Measurements from ENCODE around the gene RXRA.
"Not testable (repeated sequence)": the region's sequence is repeated elsewhere in the genome, so short reads cannot be mapped to it uniquely, and the experiment has no call there.

Gene RXRA

DNA sequence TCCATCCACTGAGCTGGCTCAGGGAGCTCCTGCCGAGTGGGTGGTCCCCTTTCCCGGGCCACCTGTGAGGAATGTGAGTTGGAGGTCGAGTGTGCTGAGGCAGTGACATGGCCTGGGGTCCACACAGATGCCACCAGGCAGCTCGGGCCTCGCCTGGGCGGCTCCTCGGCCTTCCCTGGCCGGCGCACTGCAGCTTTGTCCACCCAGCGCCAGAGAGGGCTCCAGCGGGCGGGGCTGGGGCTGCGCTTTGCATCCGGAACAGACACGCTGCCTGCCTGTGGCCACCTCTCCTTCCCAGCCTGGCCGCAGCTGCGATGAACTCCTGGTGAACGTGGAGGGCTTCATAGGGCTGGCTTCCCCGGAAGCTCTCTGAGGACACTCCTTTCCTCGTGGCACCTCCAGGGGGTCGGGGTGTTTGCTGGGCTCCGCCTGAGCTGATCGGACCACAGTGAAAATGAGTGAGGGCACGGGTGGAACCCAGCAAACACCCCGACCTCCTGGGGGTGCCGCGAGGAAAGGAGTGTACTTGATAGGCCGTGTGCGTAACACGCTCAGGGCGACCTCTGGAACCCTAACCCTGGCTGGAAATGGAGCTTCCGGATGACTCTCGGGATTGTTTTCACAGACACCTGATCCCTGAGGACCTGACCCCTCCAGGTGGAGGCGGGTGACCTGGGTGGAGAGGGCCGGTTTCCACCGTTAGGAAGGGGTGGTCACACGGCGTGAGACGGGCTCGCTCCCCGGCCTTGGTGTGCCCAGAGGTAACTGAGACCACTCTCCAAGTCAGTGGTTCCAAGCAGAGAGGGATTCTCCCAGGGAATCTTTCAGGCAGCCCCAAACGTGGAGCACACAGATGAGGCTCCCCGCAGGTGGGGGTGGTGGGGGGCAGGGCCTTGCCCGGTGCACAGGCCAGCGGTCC is 31.8 kb upstream of the RXRA start:
- DNase-seq = no peak

GRCh38 chr9:134295101-134295745 is 31.0 kb upstream of the RXRA start:
- DNase-seq = no peak

- DNase-seq = no peak
These were observed 30.5 kb upstream of the RXRA start for GRCh38 chr9:134295746-134296250.

DNA sequence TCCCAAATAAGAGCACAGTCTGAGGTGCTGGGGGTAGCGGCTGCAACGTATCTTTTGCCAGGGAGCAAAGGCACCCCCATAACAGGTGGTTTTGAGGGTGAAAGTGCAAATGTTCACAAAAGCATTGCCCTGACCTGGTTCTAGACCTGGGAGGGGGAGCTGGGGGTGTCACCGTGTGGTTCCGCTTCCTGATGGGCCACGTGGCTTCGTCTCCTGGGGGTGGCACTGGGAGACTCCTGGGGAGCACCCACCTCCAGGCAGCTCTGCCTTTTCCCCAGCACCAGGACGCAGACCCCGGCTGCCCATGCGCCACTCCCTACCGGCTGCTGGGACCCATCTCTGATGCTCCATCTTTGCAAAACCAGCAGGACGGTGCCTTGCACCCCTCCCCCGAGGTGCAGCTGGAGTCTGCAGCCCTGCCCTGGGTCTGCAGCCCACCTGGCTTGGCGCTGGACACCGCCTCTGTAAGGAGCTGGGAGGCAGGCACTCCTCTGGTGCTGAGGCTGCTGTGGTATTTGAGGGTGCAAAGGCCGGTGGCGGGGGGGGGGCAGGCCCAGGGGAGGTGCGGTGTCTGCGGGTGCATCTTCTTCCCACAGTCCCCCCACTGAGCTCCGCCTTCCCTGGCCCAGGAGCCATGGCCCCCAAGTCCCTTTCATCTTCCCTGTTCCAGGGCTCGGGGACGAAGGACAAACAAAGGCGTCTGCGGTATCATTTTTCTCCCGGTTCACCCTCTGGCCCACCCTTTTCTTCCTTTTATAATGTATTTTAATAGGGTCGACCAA is 29.8 kb upstream of the RXRA start:
- no peak for DNase-seq

DNA sequence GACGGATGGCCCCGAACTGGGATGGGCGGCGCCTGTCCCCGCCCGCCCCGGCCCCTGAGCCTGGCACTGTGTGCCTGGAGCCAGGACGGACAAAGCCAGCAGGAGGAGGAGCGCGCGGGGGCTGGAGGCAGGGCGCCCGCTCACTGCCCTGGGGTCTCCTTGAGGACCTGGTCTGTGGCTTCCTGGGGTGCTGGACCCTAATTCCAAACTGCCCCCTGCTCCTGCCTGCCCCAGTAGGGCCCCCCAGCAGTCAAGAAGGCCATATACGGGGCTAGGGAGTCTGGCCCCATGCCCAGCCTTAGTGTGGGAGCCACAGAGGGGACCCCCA is 29.2 kb upstream of the RXRA start:
- no peak for DNase-seq

GRCh38 chr9:134297576-134297975 is 28.7 kb upstream of the RXRA start:
- DNase-seq = no peak

GRCh38 chr9:134298000-134298399 is 28.3 kb upstream of the RXRA start:
- no peak for DNase-seq

- no peak for DNase-seq
These were observed 27.2 kb upstream of the RXRA start for GRCh38 chr9:134299068-134299467.

- no peak for DNase-seq
These were observed 26.4 kb upstream of the RXRA start for GRCh38 chr9:134299883-134300282.

DNA sequence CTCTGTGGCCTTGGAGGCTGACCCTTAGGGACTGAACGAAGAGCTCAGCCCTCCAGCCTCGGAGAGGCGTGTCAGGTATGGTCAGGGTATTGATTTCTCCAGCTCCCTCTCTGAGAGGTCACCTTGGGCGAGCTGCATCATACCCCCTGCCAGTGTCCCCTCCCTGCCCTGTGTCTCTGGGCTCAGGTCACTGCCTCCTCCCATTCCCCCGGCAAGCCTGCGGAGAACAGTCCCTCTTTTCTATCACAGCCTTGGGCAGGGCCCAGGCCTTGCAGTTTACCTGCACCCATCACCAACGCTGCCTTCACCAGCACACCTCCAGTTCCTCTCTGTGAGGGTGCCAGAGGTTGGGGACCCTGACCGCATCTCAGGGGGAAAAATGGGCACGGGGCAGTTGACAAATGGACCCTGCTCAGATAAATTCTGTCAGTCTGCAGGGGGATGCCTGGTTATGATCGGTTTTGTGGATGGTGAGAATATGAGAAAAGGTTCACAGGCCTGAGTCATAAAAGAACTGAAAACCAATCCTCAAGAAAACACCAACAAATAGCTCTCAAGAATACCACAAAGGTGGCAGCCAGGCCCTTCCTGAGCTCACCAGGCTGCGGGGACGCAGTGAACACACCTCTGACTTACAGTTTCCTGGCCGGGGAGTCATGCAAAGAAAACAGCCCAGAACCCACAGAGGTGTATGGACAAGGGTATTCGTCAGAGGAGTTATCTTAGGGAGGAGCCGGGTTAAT is 24.7 kb upstream of the RXRA start:
- DNase-seq = peak; percentile 40 to 41

DNA sequence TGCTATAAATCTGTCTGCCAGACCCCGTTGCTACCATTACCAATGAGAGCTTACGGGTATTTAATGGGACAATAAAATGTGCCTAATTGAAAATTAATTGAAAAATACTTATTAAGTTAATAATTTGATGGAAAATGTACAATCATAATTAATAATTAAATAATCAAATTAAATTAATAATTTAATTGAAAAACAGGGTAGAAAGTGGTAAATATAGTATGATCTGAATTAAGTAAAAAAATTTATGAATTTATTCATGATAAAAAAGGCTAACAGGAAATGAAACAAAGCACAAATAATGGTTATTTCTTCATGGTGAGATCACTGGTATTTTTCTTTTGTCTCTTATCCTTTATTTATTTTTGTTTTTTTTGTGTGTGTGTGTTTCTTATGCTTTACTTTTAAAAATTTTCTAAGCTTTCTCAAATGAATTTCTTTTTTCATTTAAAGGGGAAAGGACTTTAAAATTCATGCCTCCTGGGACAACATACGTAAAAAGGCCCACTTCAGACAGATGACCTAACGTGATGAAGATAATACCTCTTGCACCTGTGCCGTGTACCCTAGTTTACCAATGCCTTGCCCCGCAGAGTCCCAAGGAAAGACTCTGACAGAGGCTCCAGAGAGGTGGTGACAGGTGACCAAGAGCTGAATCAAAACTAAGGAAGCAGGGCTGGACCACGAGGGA is 24.0 kb upstream of the RXRA start:
- DNase-seq = no peak

- DNase-seq = no peak
These were observed 22.7 kb upstream of the RXRA start for GRCh38 chr9:134303601-134304000.

DNA sequence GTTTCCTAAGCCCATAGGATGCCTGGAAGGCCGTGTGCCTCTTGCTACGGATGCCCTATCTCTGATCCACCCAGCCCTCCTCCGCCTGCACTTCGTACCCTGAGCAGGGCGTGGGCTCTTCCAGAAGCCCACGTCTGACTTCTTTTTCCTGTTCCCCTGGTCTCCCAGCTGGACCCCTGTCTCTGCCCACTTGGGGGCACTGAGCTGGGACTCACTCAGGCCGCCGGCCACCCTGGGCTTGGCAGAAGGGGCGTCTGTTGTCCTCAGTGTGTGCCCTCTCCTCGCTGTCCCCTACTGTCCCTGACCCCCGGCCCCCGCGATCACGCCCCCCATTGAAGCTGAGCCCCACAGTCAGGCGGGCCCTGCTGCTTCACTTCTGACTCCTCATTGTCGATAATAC is 22.0 kb upstream of the RXRA start:
- DNase-seq = no peak

DNA sequence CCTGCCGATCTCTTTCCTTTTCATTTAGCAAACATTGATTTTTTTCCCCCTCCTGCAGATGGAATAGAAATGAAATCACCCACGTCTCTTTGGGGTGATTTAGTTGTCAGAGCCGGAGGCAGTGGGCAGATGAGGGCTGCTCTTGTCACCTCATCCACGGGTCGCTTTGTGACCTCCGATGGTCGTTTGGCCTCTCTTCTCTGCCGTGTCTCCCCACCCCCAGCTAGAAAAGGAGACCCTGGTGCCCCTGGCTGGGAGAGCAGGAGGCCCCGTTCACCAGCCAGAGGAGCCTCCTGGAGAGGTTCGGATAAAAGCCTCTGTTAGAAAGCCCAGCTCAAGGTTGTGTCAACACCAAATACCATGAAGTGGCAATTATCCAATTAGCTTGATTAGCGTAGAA is 21.6 kb upstream of the RXRA start:
- DNase-seq = no peak

- no peak for DNase-seq
These were observed 20.7 kb upstream of the RXRA start for GRCh38 chr9:134305533-134305932.

DNA sequence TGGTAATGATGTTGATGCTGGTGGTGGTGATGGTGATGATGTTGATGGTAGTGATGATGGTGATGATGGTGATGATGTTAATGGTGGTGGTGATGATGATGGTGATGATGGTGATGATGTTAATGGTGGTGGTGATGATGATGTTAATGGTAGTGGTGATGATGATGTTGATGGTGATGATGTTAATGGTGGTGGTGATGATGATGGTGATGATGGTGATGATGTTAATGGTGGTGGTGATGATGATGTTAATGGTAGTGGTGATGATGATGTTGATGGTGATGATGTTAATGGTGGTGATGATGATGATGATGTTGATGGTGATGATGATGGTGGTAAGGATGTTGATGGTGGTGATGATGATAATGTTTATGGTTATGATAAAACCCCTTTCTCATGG is 20.2 kb upstream of the RXRA start:
- DNase-seq = not testable (repeated sequence)

- DNase-seq = no peak
These were observed 19.3 kb upstream of the RXRA start for GRCh38 chr9:134306636-134307600.

GRCh38 chr9:134307674-134308638 is 18.3 kb upstream of the RXRA start:
- no peak for DNase-seq

DNA sequence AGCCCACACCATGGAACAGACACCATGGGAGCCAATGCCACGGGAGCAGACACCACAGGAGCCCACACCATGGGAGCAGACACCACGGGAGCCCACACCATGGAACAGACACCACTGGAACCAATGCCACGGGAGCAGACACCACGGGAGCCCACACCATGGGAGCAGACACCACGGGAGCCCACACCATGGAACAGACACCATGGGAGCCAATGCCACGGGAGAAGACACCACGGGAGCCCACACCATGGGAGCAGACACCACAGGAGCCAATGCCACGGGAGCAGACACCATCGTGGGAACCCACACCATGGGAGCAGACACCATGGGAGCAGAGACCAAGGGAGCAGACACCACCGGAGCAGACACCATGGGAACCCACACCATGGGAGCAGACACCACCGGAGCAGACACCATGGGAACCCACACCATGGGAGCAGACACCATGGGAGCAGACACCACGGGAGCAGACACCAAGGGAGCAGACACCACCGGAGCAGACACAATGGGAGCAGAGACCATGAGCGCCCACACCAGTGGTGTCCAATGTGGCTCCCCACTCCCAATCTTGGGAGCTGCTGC is 17.5 kb upstream of the RXRA start:
- not testable (repeated sequence) for DNase-seq

Measured in activated CD4-positive, alpha-beta T cell treated with anti-CD3 and anti-CD28 coated beads, Interleukin-2, amount 50 U/mL, for 4 hours (primary cell).